ENCODE measurements around the gene CHRNA5.

Gene CHRNA5

GRCh38 chr15:78619022-78619950 lies 54.0 kb downstream of the CHRNA5 start:
- Histone ChIP-seq H3K36me3 (ENCODE audit: low read length) (no peaks in the 10 kb centered on the region), H3K9me3 (ENCODE audit: insufficient read depth, low read length) (no peaks in the 10 kb centered on the region), H3K79me2 (ENCODE audit: insufficient read depth, low read length) (no peaks in the 10 kb centered on the region), H3K9me2 (replicated peaks; ENCODE audit: insufficient read depth, low read length) (no peaks in the 10 kb centered on the region), H3K4me2 (ENCODE audit: low read depth, low read length, poor library complexity, severe bottlenecking) (no peak overlapping the region), H3F3A (ENCODE audit: insufficient read depth) (no peaks in the 10 kb centered on the region), H4K20me1 (ENCODE audit: low read depth, low read length) (no peaks in the 10 kb centered on the region), H3K9ac (ENCODE audit: low read length) (no peak overlapping the region), H3K4me3 (ENCODE audit: insufficient read depth, low read length, poor library complexity, severe bottlenecking) (no peak overlapping the region), H2AFZ (ENCODE audit: low read depth, low read length, severe bottlenecking) (no peak overlapping the region), H3K27ac (ENCODE audit: low read depth, low read length) (no peak overlapping the region), H3K27me3 (ENCODE audit: low read length) (no peaks in the 10 kb centered on the region)
- no peak for TF ChIP-seq EZH2phosphoT487 (conservative IDR thresholded peaks at IDR 0.05; ENCODE audit: low read length)

DNA sequence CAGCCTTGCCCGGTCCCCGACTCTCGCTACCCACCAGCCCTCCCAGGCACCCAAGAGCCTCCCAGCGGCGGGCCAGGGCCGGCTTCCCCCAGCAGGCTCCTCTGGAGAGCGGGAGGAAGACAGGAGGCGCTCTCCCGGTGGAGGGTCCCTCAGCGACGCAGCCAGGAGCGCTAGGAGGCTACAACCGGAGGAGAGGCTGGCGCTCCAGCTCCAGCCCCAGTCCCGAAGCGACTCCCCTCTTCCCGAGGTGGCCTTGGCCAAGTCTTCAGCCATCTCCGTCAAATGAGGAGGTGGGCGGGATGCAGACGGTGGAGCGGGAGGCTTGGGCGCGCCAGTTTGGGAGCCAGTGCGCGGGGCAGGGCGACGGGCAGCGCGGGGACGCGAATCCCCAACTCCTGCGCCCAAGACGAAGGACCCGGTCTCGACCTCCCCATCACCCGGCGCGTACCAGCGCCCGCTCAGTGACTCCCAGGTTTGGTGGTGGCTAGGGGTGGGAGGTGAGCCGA lies 54.8 kb downstream of the CHRNA5 start:
- Histone ChIP-seq H3K4me3 (ENCODE audit: insufficient read depth, low read length, poor library complexity, severe bottlenecking) (no peak overlapping the region), H3K36me3 (ENCODE audit: low read length) (no peaks in the 10 kb centered on the region), H3K4me2 (ENCODE audit: low read depth, low read length, poor library complexity, severe bottlenecking) (no peak overlapping the region)

DNA sequence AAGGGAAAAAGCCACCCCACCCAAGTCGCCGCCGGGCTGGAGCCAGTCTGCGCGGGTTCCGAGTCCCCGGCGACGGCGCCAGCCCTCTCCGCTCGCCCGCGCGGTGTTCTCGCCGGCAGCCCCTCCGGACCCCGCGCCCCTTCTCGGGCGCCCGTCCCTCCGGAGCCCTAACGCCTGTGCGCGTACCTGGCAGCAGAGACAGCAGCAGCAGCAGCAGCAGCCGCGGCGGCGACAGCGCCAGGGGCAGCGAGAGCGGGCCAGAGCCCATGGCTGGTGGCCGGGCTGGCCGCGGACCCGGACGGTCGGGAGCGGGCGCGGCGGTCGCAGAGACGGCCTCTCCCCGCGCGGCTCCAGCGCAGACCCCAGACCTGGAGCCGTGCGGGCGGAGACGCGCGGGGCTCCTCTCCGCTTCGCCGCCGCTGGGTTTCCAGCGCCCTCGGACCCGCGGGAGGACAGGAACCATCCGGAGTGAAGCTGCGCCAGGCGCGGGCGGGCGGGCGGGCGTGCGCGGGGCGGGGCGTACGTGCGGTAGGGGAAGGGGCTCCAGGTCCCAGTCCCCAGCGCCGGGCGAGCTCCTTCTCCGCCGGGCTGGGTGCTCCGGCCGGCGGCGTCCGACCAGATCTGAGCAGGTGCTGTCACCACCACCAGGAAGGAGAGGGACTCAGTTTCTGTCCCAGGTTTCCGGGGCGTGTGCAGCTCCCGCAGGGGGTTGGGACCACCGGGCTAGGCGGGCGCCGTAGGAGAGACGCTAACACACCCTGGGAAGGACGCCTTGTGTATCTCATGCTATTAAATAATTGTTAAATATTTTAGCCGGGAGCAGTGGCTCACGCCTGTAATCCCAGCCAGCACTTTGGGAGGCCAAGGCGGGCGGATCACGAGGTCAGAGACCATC lies 55.5 kb downstream of the CHRNA5 start, which contains the start of gene CHRNA3:
TSS of gene CHRNA3 (minus strand) at position 470 of the 895 bp plus-strand sequence. CDS start at position 268, 202 bp downstream.
- H3K79me2 ChIP-seq (ENCODE audit: insufficient read depth, low read length) = no peaks in the 10 kb centered on the region
- no peaks in the 10 kb centered on the region for H4K20me1 ChIP-seq (ENCODE audit: low read depth, low read length)
- no peak within 1 kb of the TSS for H3K27ac ChIP-seq (ENCODE audit: low read depth, low read length)
- TF ChIP-seq EZH2phosphoT487 (conservative IDR thresholded peaks at IDR 0.05; ENCODE audit: low read length) = no peak
- TF ChIP-seq, protein P1, sequence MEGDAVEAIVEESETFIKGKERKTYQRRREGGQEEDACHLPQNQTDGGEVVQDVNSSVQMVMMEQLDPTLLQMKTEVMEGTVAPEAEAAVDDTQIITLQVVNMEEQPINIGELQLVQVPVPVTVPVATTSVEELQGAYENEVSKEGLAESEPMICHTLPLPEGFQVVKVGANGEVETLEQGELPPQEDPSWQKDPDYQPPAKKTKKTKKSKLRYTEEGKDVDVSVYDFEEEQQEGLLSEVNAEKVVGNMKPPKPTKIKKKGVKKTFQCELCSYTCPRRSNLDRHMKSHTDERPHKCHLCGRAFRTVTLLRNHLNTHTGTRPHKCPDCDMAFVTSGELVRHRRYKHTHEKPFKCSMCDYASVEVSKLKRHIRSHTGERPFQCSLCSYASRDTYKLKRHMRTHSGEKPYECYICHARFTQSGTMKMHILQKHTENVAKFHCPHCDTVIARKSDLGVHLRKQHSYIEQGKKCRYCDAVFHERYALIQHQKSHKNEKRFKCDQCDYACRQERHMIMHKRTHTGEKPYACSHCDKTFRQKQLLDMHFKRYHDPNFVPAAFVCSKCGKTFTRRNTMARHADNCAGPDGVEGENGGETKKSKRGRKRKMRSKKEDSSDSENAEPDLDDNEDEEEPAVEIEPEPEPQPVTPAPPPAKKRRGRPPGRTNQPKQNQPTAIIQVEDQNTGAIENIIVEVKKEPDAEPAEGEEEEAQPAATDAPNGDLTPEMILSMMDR (IDR thresholded peaks at IDR 0.05; ENCODE audit: insufficient read depth, low read length, poor library complexity, severe bottlenecking) = no peak
- no peaks in the 10 kb centered on the region for H3K9me2 ChIP-seq (replicated peaks; ENCODE audit: insufficient read depth, low read length)
- no peak within 1 kb of the TSS for H2AFZ ChIP-seq (ENCODE audit: low read depth, low read length, severe bottlenecking)
- H3K27me3 ChIP-seq (ENCODE audit: low read length) = no peaks in the 10 kb centered on the region
- no peak within 1 kb of the TSS for H3K4me2 ChIP-seq (ENCODE audit: low read depth, low read length, poor library complexity, severe bottlenecking)
- no peak within 1 kb of the TSS for H3K9ac ChIP-seq (ENCODE audit: low read length)
- no peaks in the 10 kb centered on the region for H3K36me3 ChIP-seq (ENCODE audit: low read length)
- H3K4me3 ChIP-seq (ENCODE audit: insufficient read depth, low read length, poor library complexity, severe bottlenecking) = no peak within 1 kb of the TSS
- H3F3A ChIP-seq (ENCODE audit: insufficient read depth) = no peaks in the 10 kb centered on the region
- no peaks in the 10 kb centered on the region for H3K9me3 ChIP-seq (ENCODE audit: insufficient read depth, low read length)

More for the DNA sequence above, 54.8 kb downstream of the CHRNA5 start:
- H3K79me2 ChIP-seq (ENCODE audit: insufficient read depth, low read length) = no peaks in the 10 kb centered on the region
- H2AFZ ChIP-seq (ENCODE audit: low read depth, low read length, severe bottlenecking) = no peak overlapping the region
- no peaks in the 10 kb centered on the region for H3K9me2 ChIP-seq (replicated peaks; ENCODE audit: insufficient read depth, low read length)
- H3K27me3 ChIP-seq (ENCODE audit: low read length) = no peaks in the 10 kb centered on the region
- H3K9ac ChIP-seq (ENCODE audit: low read length) = no peak overlapping the region
- H3K27ac ChIP-seq (ENCODE audit: low read depth, low read length) = no peak overlapping the region
- H4K20me1 ChIP-seq (ENCODE audit: low read depth, low read length) = no peaks in the 10 kb centered on the region
- TF ChIP-seq, protein P1 (IDR thresholded peaks at IDR 0.05; ENCODE audit: insufficient read depth, low read length, poor library complexity, severe bottlenecking) = no peak
- no peak for TF ChIP-seq EZH2phosphoT487 (conservative IDR thresholded peaks at IDR 0.05; ENCODE audit: low read length)
- no peaks in the 10 kb centered on the region for H3F3A ChIP-seq (ENCODE audit: insufficient read depth)
- H3K9me3 ChIP-seq (ENCODE audit: insufficient read depth, low read length) = no peaks in the 10 kb centered on the region
